HUDEP-2 (cell line): ENCODE data around the gene ILDR2.

ENCODE experiments used
- DNase-seq, 76 experiments: peaks; one replicate each; lab custom pipeline; 2025; ENCODE audit not compliant: unreplicated experiment in 76 of 76; lab: John Stamatoyannopoulos, UW

ILDR2 gene

GRCh38 chr1:166927701-166928100, 47.6 kb downstream of the ILDR2 start:
- DNase-seq: no peak

GRCh38 chr1:166925810-166926478, 49.4 kb downstream of the ILDR2 start:
- DNase-seq: no peak

- DNase-seq: no peak
Measured at GRCh38 chr1:166924823-166925541, 50.4 kb downstream of the ILDR2 start.

- DNase-seq: no peak
Measured at GRCh38 chr1:166920561-166921475, 54.5 kb downstream of the ILDR2 start.

GRCh38 chr1:166918956-166919316, 56.4 kb downstream of the ILDR2 start:
- DNase-seq: no peak

- no peak for DNase-seq
Measured at GRCh38 chr1:166918088-166918955, 57.0 kb downstream of the ILDR2 start.

GRCh38 chr1:166915941-166916340, 59.4 kb downstream of the ILDR2 start:
- no peak for DNase-seq

- no peak for DNase-seq
Measured at GRCh38 chr1:166915042-166915441, 60.3 kb downstream of the ILDR2 start.

- no peak for DNase-seq
Measured at GRCh38 chr1:166914111-166914510, 61.2 kb downstream of the ILDR2 start.

- DNase-seq: no peak
Measured at GRCh38 chr1:166911624-166912023, 63.7 kb downstream of the ILDR2 start.

GRCh38 chr1:166910396-166910994, 64.8 kb downstream of the ILDR2 start:
- DNase-seq: peak in 65 of 76 experiments; percentile 4 to 81 (median 51)

GRCh38 chr1:166908942-166909341, 66.4 kb downstream of the ILDR2 start:
- no peak for DNase-seq

GRCh38 chr1:166907763-166908162, 67.6 kb downstream of the ILDR2 start:
- DNase-seq: no peak

- no peak for DNase-seq
Measured at GRCh38 chr1:166907051-166907450, 68.3 kb downstream of the ILDR2 start.

- no peak for DNase-seq
Measured at GRCh38 chr1:166906647-166907046, 68.7 kb downstream of the ILDR2 start.

- no peak for DNase-seq
Measured at GRCh38 chr1:166905900-166906299, 69.4 kb downstream of the ILDR2 start.

GRCh38 chr1:166905136-166905535, 70.2 kb downstream of the ILDR2 start:
- no peak for DNase-seq

- DNase-seq: peak in 15 of 76 experiments; percentile 2 to 51 (median 13)
Measured at GRCh38 chr1:166903232-166903631, 72.1 kb downstream of the ILDR2 start.

- DNase-seq: no peak
Measured at GRCh38 chr1:166902279-166902678, 73.1 kb downstream of the ILDR2 start.

GRCh38 chr1:166900987-166901386, 74.4 kb downstream of the ILDR2 start:
- no peak for DNase-seq
